ENCODE measurements around the gene MLH1.

DNA sequence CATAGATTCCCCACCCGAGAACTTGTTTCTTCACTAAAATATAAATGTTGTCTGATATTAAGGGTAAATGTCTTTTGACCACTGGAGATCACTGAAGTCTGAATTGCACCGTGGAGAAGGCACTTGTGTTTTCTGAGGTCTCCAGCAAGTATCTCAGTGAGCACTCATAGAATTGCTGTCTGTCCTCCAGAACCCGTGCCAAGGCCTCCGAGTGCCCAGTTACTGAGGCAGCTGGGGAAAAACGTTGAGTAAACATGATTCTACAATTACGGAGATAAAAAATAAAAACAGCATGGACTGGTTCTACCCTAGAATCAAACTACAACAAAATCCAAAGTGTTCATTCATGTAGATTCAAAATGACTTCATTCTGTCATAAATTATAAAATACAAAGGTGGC lies 60.0 kb downstream of the MLH1 start:
- TF ChIP-seq GATA2 (IDR thresholded peaks at IDR 0.05; ENCODE audit: low read depth, low read length) (no peak), GATA3 (IDR thresholded peaks at IDR 0.05; ENCODE audit: low read depth, low read length) (no peak)
